GM12878 (cell line): Measurements from ENCODE around the gene GDNF. TPM values are rescaled to one million over a fixed set of nuclear protein-coding genes. Genes with fewer than 3 reads are reported as not detected.

Experiments used
- ATAC-seq: fragments of 200-7000 bp; cut with Tn5 transposase; 3 replicates; pipeline ENCODE4 v1.9.1; 2020; ENCODE audit warnings: mild to moderate bottlenecking, moderate library complexity
- BruUV-seq: library from RNA; stranded (reverse); fragments of 400-500 nt; replicated peaks from 2 replicates; lab custom pipeline; 2021; lab: Mats Ljungman, UMichigan
- CTCF ChIA-PET: fragments of 300-600 bp; sonication (Branson Sonifier 250); formaldehyde crosslinking; extraction: SDS; loops from one replicate; lab custom pipeline; 2021; ENCODE audit warnings: inconsistent platforms; lab: Yijun Ruan, JAX
- POLR2A ChIA-PET: fragments of 350-600 bp; formaldehyde crosslinking; extraction: SDS; loops from one replicate; lab custom pipeline; 2021; ENCODE audit warnings: inconsistent platforms; lab: Charles Lee
- RAD21 ChIA-PET: fragments of 300-600 bp; sonication (Branson Sonifier 250); formaldehyde crosslinking; loops from one replicate; lab custom pipeline; 2023; ENCODE audit warnings: antibody characterized with exemption; ENCODE audit not compliant: unreplicated experiment; lab: Charles Lee
- SMC1A ChIA-PET: fragments of 300-600 bp; sonication (Branson Sonifier 250); formaldehyde crosslinking; loops from one replicate; lab custom pipeline; 2023; ENCODE audit not compliant: unreplicated experiment, uncharacterized antibody; lab: Charles Lee
- DNase-seq: peaks from one replicate; pipeline ENCODE4 v3.0.0-alpha.2; 2011; ENCODE audit warnings: low read depth, low spot score
- FAIRE-seq: peaks from 3 replicates; lab custom pipeline; 2011; peaks lifted over from hg19 to GRCh38; lab: Jason Lieb, UNC
- H2AFZ ChIP-seq: 2 replicates; pipeline ENCODE4 v1.6.0; 2011; ENCODE audit warnings: low read depth, low read length, control low read depth; ENCODE audit not compliant: control insufficient read depth
- H3K27ac ChIP-seq: 2 replicates; pipeline ENCODE4 v1.5.1; 2011; ENCODE audit warnings: control low read depth; ENCODE audit not compliant: control insufficient read depth, insufficient read depth
- H3K27me3 ChIP-seq, 2 experiments: replicated peaks in 1 of 2; 2 replicates each; pipeline versions ENCODE4 v1.6.0 to v1.6.1; 2011; ENCODE audit warnings: low read length in 1 of 2; ENCODE audit not compliant: control insufficient read depth in 2 of 2, insufficient read depth in 2 of 2
- H3K36me3 ChIP-seq, 2 experiments: 2 replicates each; pipeline ENCODE4 v1.5.1; 2011; ENCODE audit warnings: low read length in 1 of 2; ENCODE audit not compliant: control insufficient read depth in 2 of 2, insufficient read depth in 2 of 2
- H3K4me1 ChIP-seq: 2 replicates; pipeline ENCODE4 v1.6.1; 2011; ENCODE audit warnings: mild to moderate bottlenecking, low read length, moderate library complexity, mixed read lengths; ENCODE audit not compliant: control insufficient read depth, insufficient read depth
- H3K4me2 ChIP-seq: 2 replicates; pipeline ENCODE4 v1.6.0; 2011; ENCODE audit warnings: control low read depth; ENCODE audit not compliant: control insufficient read depth, insufficient read depth
- H3K4me3 ChIP-seq: fragments of 200-600 bp; sonication (generic); 2 replicates; pipeline ENCODE4 v1.5.1; 2016
- H3K79me2 ChIP-seq: 2 replicates; pipeline ENCODE4 v1.6.0; 2011; ENCODE audit warnings: low read length; ENCODE audit not compliant: control insufficient read depth, insufficient read depth
- H3K9ac ChIP-seq: 2 replicates; pipeline ENCODE4 v1.8.0; 2011; ENCODE audit warnings: low read length, control low read depth, mixed read lengths; ENCODE audit not compliant: control insufficient read depth, insufficient read depth
- H3K9me3 ChIP-seq: replicated peaks from 3 replicates; pipeline ENCODE4 v1.5.1; 2011; ENCODE audit warnings: mild to moderate bottlenecking, low read length; ENCODE audit not compliant: control insufficient read depth, insufficient read depth
- H4K20me1 ChIP-seq: 2 replicates; pipeline ENCODE4 v1.6.0; 2011; ENCODE audit not compliant: control insufficient read depth, insufficient read depth
- IRF3 ChIP-seq: fragments of 450-650 bp; IDR thresholded peaks from 2 replicates; pipeline ENCODE4 v1.6.1; 2014; ENCODE audit warnings: mild to moderate bottlenecking
- WGBS: methylation state at CpG from one replicate; pipeline ENCODE4 v1.1.6; 2016; ENCODE audit warnings: low lambda C conversion rate; ENCODE audit not compliant: insufficient replicate concordance, insufficient coverage; ENCODE audit errors: missing lambda C conversion rate; 5-methylcytosine and 5-hydroxymethylcytosine counted together
- in situ Hi-C: fragments of 300-500 bp; cut with MboI; formaldehyde crosslinking; loops from 9 replicates; pipeline ENCODE4 v1.14.3; 2018; ENCODE audit warnings: mixed read lengths
- intact Hi-C: fragments of 100-400 bp; cut with micrococcal nuclease; formaldehyde crosslinking; loops from one replicate; pipeline ENCODE4 v1.14.2; 2022; ENCODE audit not compliant: unreplicated experiment
- polyA plus RNA-seq, 11 experiments: library from polyadenylated mRNA; depleted of rRNA in 4 of 11; unstranded in 6 of 11; stranded (reverse) in 5 of 11; fragments of >200 nt; fragmentation: Nextera tagmentation in 4 of 11; fragmentation: Illumina TruSeq in 1 of 11; extraction: Ambion mirVana in 4 of 11; extraction: Trizol in 1 of 11; gene quantifications; 1 replicate in 1 of 11; 2 replicates in 10 of 11; pipeline versions ENCODE4 v1.2.1 to v1.2.3, GENCODE V29; 2011 to 2016; ENCODE audit warnings: inconsistent platforms in 2 of 11, missing spikeins in 2 of 11, low read depth in 1 of 11
- total RNA-seq, 4 experiments: library from RNA; depleted of rRNA in 3 of 4; stranded (reverse); fragments of >200 nt in 3 of 4; fragmentation: Illumina TruSeq in 1 of 4; extraction: Trizol in 1 of 4; gene quantifications; 2 replicates each; pipeline versions ENCODE4 v1.2.1 to v1.2.3, GENCODE V29; 2013 to 2021
- TF ChIP-seq, protein P1 (sequence below): IDR thresholded peaks from 2 replicates; pipeline ENCODE4 v1.6.1; 2012; ENCODE audit warnings: improper control_type of control experiment, low read depth, low read length; ENCODE audit not compliant: insufficient replicate concordance
- TF ChIP-seq, protein P2 (sequence below): IDR thresholded peaks from 2 replicates; pipeline ENCODE4 v1.6.1; 2012; ENCODE audit warnings: low read length, inconsistent platforms
- TF ChIP-seq, protein P3 (sequence below): fragments of 450-650 bp; formaldehyde crosslinking; IDR thresholded peaks from 2 replicates; pipeline ENCODE4 v1.4.0; 2020; ENCODE audit warnings: mild to moderate bottlenecking, moderate library complexity

Gene GDNF
- total and polyA plus RNA-seq, 10 of the 15 experiments (the other 5 are each of a cell fraction or from before 2014, with no cell fraction given): not detected

- 70% methylated on average over 7 of the region's 7 CpGs for WGBS
- Histone ChIP-seq H3K79me2 (no peaks in the 10 kb centered on the region), H3K27ac (no peak overlapping the region), H4K20me1 (no peaks in the 10 kb centered on the region), H3K4me2 (no peak overlapping the region), H3K27me3 (no peaks in the 10 kb centered on the region), H2AFZ (no peak overlapping the region), H3K9me3 (peaks cover 2% of the 10 kb centered on the region; the same call in 1 of the 3 replicates), H3K36me3 (no peaks in the 10 kb centered on the region), H3K4me1 (no peaks in the 10 kb centered on the region), H3K4me3 (no peak overlapping the region), H3K9ac (no peak overlapping the region)
- no peak for FAIRE-seq
- TF ChIP-seq, protein P1, sequence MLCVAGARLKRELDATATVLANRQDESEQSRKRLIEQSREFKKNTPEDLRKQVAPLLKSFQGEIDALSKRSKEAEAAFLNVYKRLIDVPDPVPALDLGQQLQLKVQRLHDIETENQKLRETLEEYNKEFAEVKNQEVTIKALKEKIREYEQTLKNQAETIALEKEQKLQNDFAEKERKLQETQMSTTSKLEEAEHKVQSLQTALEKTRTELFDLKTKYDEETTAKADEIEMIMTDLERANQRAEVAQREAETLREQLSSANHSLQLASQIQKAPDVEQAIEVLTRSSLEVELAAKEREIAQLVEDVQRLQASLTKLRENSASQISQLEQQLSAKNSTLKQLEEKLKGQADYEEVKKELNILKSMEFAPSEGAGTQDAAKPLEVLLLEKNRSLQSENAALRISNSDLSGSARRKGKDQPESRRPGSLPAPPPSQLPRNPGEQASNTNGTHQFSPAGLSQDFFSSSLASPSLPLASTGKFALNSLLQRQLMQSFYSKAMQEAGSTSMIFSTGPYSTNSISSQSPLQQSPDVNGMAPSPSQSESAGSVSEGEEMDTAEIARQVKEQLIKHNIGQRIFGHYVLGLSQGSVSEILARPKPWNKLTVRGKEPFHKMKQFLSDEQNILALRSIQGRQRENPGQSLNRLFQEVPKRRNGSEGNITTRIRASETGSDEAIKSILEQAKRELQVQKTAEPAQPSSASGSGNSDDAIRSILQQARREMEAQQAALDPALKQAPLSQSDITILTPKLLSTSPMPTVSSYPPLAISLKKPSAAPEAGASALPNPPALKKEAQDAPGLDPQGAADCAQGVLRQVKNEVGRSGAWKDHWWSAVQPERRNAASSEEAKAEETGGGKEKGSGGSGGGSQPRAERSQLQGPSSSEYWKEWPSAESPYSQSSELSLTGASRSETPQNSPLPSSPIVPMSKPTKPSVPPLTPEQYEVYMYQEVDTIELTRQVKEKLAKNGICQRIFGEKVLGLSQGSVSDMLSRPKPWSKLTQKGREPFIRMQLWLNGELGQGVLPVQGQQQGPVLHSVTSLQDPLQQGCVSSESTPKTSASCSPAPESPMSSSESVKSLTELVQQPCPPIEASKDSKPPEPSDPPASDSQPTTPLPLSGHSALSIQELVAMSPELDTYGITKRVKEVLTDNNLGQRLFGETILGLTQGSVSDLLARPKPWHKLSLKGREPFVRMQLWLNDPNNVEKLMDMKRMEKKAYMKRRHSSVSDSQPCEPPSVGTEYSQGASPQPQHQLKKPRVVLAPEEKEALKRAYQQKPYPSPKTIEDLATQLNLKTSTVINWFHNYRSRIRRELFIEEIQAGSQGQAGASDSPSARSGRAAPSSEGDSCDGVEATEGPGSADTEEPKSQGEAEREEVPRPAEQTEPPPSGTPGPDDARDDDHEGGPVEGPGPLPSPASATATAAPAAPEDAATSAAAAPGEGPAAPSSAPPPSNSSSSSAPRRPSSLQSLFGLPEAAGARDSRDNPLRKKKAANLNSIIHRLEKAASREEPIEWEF: no peak
- TF ChIP-seq, protein P2, sequence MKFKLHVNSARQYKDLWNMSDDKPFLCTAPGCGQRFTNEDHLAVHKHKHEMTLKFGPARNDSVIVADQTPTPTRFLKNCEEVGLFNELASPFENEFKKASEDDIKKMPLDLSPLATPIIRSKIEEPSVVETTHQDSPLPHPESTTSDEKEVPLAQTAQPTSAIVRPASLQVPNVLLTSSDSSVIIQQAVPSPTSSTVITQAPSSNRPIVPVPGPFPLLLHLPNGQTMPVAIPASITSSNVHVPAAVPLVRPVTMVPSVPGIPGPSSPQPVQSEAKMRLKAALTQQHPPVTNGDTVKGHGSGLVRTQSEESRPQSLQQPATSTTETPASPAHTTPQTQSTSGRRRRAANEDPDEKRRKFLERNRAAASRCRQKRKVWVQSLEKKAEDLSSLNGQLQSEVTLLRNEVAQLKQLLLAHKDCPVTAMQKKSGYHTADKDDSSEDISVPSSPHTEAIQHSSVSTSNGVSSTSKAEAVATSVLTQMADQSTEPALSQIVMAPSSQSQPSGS: no peak
- no peak for TF ChIP-seq IRF3
- TF ChIP-seq, protein P3, sequence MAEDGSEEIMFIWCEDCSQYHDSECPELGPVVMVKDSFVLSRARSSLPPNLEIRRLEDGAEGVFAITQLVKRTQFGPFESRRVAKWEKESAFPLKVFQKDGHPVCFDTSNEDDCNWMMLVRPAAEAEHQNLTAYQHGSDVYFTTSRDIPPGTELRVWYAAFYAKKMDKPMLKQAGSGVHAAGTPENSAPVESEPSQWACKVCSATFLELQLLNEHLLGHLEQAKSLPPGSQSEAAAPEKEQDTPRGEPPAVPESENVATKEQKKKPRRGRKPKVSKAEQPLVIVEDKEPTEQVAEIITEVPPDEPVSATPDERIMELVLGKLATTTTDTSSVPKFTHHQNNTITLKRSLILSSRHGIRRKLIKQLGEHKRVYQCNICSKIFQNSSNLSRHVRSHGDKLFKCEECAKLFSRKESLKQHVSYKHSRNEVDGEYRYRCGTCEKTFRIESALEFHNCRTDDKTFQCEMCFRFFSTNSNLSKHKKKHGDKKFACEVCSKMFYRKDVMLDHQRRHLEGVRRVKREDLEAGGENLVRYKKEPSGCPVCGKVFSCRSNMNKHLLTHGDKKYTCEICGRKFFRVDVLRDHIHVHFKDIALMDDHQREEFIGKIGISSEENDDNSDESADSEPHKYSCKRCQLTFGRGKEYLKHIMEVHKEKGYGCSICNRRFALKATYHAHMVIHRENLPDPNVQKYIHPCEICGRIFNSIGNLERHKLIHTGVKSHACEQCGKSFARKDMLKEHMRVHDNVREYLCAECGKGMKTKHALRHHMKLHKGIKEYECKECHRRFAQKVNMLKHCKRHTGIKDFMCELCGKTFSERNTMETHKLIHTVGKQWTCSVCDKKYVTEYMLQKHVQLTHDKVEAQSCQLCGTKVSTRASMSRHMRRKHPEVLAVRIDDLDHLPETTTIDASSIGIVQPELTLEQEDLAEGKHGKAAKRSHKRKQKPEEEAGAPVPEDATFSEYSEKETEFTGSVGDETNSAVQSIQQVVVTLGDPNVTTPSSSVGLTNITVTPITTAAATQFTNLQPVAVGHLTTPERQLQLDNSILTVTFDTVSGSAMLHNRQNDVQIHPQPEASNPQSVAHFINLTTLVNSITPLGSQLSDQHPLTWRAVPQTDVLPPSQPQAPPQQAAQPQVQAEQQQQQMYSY: no peak
- ChIA-PET SMC1A (no interaction called here), CTCF (interaction anchor here (1.2 to 1.7 kb wide), 3 partner anchors 13 to 53 kb away, joined by 4 to 5 read pairs (median 4); no protein-coding TSS in a partner anchor), POLR2A (no interaction called here), RAD21 (no interaction called here)
- in situ Hi-C loops: no loop called here
- intact Hi-C loops: loop anchor here (2.0 kb wide), 1 partner anchor 416 kb away; no protein-coding TSS in a partner anchor
- no peak for DNase-seq
- no TSS peak for BruUV-seq
- no peak for ATAC-seq
Observed at GRCh38 chr5:37776826-37777225, 63.0 kb downstream of the GDNF start.
